Endometrium (tissue), 2 donors: ENCODE results near the gene MAGEB6B.
"Not testable (repeated sequence)": the region's sequence is repeated elsewhere in the genome, so short reads cannot be mapped to it uniquely, and the experiment has no call there.

Source experiments
- FAIRE-seq: peaks from 2 replicates; lab custom pipeline; 2012; peaks lifted over from hg19 to GRCh38; lab: Jason Lieb, UNC
- donor health status: control.
- donor health status: control.

Gene MAGEB6B

GRCh38 chrX:26160301-26160700 is at the start of gene MAGEB6B:
Gene MAGEB6B, plus strand, starts transcription at chrX:26160601. Its CDS starts 0 bp downstream, at chrX:26160601.
- FAIRE-seq, result no peak

- no peak for FAIRE-seq
Measured at GRCh38 chrX:26138274-26138673, 22.1 kb upstream of the MAGEB6B start, which contains the start of gene MAGEB18. Gene MAGEB18, plus strand, starts transcription at chrX:26138343. Its CDS starts 643 bp downstream, at chrX:26138986.

DNA sequence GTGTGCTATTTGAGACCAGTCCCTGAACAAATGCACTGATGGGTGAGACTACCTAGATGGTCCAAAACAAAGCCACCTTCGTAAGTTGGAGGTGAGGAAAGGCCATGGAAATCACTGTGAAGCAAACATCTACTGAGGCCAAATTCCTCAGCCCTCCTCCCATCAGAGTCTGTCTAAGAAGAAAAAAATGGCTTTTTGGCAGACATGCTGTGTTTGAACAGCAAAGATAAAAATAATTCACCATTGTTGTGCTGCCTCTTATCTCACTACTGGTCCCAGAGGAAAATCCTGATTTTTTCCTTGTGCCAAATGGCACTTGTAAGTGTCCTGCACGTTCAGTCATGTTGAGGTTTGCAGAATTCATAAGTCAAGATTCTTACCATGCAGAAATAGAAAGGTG is 14.4 kb upstream of the MAGEB6B start:
- FAIRE-seq, result no peak

DNA sequence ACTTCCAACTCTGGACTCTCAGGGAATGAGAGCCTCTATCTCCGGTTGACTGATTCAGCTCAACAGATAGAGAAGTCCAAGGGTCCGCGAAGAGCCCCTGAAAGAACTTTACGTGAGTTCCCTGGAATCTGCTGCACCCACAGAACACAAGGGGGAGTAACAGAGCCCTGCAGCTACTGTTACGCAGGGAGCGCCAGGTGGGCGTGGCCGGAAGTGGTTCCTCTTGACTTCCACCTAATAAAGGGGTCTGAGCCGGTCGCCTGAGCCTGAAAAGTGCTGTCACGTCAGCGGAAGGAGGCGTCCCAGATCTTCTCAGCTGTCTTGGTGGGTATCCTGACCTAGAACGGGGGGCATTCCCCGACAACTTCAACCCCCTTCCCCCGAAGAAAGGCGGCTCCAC is 31.8 kb downstream of the MAGEB6B start, which contains the start of gene MAGEB6:
Gene MAGEB6 (plus strand): TSS at position 237 of the 400 bp plus-strand sequence. CDS start 1,407 bp downstream, outside the sequence.
- no peak for FAIRE-seq

DNA sequence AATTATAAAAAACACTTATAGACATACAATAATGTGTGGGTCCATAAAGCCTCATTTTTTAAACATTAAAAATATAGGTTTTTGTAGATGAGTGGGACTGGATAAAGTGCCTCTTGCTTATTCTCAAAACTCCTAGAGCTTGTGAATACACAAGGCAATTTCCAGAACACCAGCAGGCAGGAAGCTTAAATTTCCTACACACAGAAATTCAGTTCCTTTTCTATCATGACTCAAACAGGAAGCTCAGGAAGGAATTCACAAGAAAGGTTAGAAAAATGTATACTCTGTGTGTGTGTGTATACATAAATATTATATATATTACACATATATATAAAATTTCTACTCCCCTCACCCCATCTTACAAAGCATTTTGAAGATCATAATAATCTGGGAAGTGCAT is 43.2 kb downstream of the MAGEB6B start:
- FAIRE-seq, result no peak

GRCh38 chrX:26204717-26205116 is 44.3 kb downstream of the MAGEB6B start:
- not testable (repeated sequence) for FAIRE-seq

DNA sequence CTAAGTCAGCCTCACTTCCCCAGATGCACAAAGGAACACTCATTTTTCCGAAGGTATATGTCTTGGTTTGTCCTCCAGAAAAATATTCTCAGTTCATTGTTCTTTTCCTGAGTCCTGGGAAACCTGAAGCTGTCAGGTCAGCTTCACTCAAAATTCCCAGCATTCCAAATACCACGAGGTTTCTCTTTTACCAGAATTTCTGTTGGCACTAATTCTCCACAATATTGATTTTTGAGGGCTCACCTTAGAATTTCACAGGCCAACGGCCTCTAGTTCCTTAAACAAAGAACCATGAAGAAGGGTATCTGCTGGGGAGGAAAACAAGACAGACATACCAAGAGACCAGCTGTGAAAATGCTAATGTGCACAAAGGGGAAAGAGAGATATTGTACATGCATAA is 47.6 kb downstream of the MAGEB6B start:
- no peak for FAIRE-seq
